Endothelial cell of umbilical vein (primary cell): ENCODE measurements around the gene ABCA3. TPM values are rescaled to one million over a fixed set of nuclear protein-coding genes. Genes with fewer than 3 reads are reported as not detected.

Source experiments
- BruUV-seq: library from RNA; stranded (reverse); fragments of 400-500 nt; replicated peaks from 2 replicates; lab custom pipeline; 2021; lab: Mats Ljungman, UMichigan
- CTCF ChIA-PET: fragments of 300-600, 350-600 bp; sonication (Branson Sonifier 250); formaldehyde crosslinking; loops from one replicate; lab custom pipeline; 2021; ENCODE audit warnings: antibody characterized with exemption, inconsistent platforms; lab: Charles Lee
- POLR2A ChIA-PET: fragments of 300-600, 350-600 bp; sonication (Branson Sonifier 250); formaldehyde crosslinking; loops from one replicate; lab custom pipeline; 2021; ENCODE audit warnings: antibody characterized with exemption, inconsistent platforms; lab: Charles Lee
- DNase-seq: peaks from one replicate; pipeline ENCODE4 v3.0.0-alpha.2; 2011; ENCODE audit warnings: low read depth, low spot score
- FAIRE-seq: peaks from 2 replicates; lab custom pipeline; 2011; peaks lifted over from hg19 to GRCh38; lab: Jason Lieb, UNC
- H2AFZ ChIP-seq: 2 replicates; pipeline ENCODE4 v1.6.0; 2012; ENCODE audit warnings: low read depth, low read length, control low read depth, inconsistent platforms
- H3K27ac ChIP-seq: 2 replicates; pipeline ENCODE4 v1.5.1; 2011; ENCODE audit warnings: low read depth, mild to moderate bottlenecking, control low read depth, low read length, moderate library complexity; ENCODE audit not compliant: insufficient read depth
- H3K27me3 ChIP-seq, 2 experiments: 2 replicates each; pipeline versions ENCODE4 v1.6.0 to v1.6.1; 2011; ENCODE audit warnings: low read length in 2 of 2, mixed read lengths in 1 of 2; ENCODE audit not compliant: control insufficient read depth in 2 of 2, insufficient read depth in 2 of 2
- H3K36me3 ChIP-seq, 2 experiments: 2 replicates in 1 of 2; 3 replicates in 1 of 2; pipeline ENCODE4 v1.5.1; 2011; ENCODE audit warnings: low read length in 2 of 2, mild to moderate bottlenecking in 1 of 2, moderate library complexity in 1 of 2; ENCODE audit not compliant: control insufficient read depth in 2 of 2, insufficient read depth in 2 of 2; ENCODE audit errors: extremely low read depth in 1 of 2
- H3K4me1 ChIP-seq: 3 replicates; pipeline ENCODE4 v1.5.1; 2011; ENCODE audit warnings: mild to moderate bottlenecking, low read length; ENCODE audit not compliant: control insufficient read depth, insufficient read depth; ENCODE audit errors: extremely low read depth
- H3K4me2 ChIP-seq: 2 replicates; pipeline ENCODE4 v1.6.1; 2011; ENCODE audit warnings: low read length, control low read depth, mixed read lengths; ENCODE audit not compliant: insufficient read depth
- H3K4me3 ChIP-seq, 3 experiments: fragments of 200-600 bp in 1 of 3; sonication (generic), shearing (Covaris generic) in 1 of 3; replicated peaks in 1 of 3; 2 replicates each; pipeline ENCODE4 v1.5.1; 2011 to 2016; ENCODE audit warnings: control low read depth in 3 of 3, low read length in 3 of 3, mild to moderate bottlenecking in 2 of 3, inconsistent platforms in 1 of 3, low read depth in 1 of 3, moderate library complexity in 1 of 3; ENCODE audit not compliant: insufficient read depth in 1 of 3
- H3K79me2 ChIP-seq: 2 replicates; pipeline ENCODE4 v1.6.0; 2012; ENCODE audit warnings: low read length, inconsistent platforms; ENCODE audit not compliant: control insufficient read depth, insufficient read depth
- H3K9ac ChIP-seq: replicated peaks from 2 replicates; pipeline ENCODE3; 2011; ENCODE audit warnings: low read length, control low read depth; ENCODE audit not compliant: insufficient read depth; ENCODE audit errors: extremely low read depth
- H3K9me1 ChIP-seq: replicated peaks from 3 replicates; pipeline ENCODE4 v1.6.0; 2011; ENCODE audit warnings: mild to moderate bottlenecking, low read length; ENCODE audit not compliant: control insufficient read depth, insufficient read depth; ENCODE audit errors: extremely low read depth
- H3K9me3 ChIP-seq: replicated peaks from 2 replicates; pipeline ENCODE4 v1.5.1; 2012; ENCODE audit warnings: low read length, inconsistent platforms; ENCODE audit not compliant: control insufficient read depth, insufficient read depth
- H4K20me1 ChIP-seq: replicated peaks from 2 replicates; pipeline ENCODE3; 2011; ENCODE audit warnings: mild to moderate bottlenecking, low read length; ENCODE audit not compliant: control insufficient read depth, insufficient read depth; ENCODE audit errors: extremely low read depth
- CTCF ChIP-seq, 2 donors: IDR thresholded peaks; 1 replicate in 1 of 2; 2 replicates in 1 of 2; pipeline ENCODE4 v1.5.1; 2011; ENCODE audit warnings: low read length in 2 of 2, mild to moderate bottlenecking in 2 of 2, moderate library complexity in 2 of 2, control low read depth in 1 of 2, inconsistent platforms in 1 of 2, low read depth in 1 of 2; ENCODE audit not compliant: insufficient read depth in 1 of 2; ENCODE audit errors: extremely low read depth in 1 of 2
- FOS ChIP-seq: IDR thresholded peaks from 2 replicates; pipeline ENCODE4 v1.6.1; 2011; ENCODE audit warnings: mild to moderate bottlenecking, low read length, moderate library complexity, borderline replicate concordance; ENCODE audit not compliant: insufficient read depth
- GATA2 ChIP-seq: IDR thresholded peaks from 2 replicates; pipeline ENCODE4 v1.7.0; 2011; ENCODE audit warnings: low read depth, mild to moderate bottlenecking, moderate library complexity, mixed read lengths, low read length; ENCODE audit not compliant: insufficient read length, insufficient read depth
- JUN ChIP-seq: IDR thresholded peaks from 2 replicates; pipeline ENCODE4 v1.6.1; 2011; ENCODE audit warnings: borderline replicate concordance, low read depth; ENCODE audit not compliant: insufficient read length, insufficient read depth
- MYC ChIP-seq: IDR thresholded peaks from one replicate; pipeline ENCODE4 v1.6.1; 2011; ENCODE audit warnings: mild to moderate bottlenecking, low read depth, low read length
- POLR2AphosphoS5 ChIP-seq: IDR thresholded peaks from 2 replicates; pipeline ENCODE4 v1.6.1; 2012; ENCODE audit warnings: low read depth, mild to moderate bottlenecking, control low read depth, low read length, moderate library complexity; ENCODE audit not compliant: insufficient read depth
- dilution Hi-C: fragments of 300-500 bp; cut with MboI; formaldehyde crosslinking; loops from one replicate; pipeline ENCODE4 v1.15.0; 2019; ENCODE audit warnings: low sequenced_read_pairs; ENCODE audit not compliant: extremely low pct_ligation_motif_present
- intact Hi-C: fragments of 100-400 bp; cut with micrococcal nuclease; formaldehyde crosslinking; loops from one replicate; pipeline ENCODE4 v1.10.0; 2022
- polyA plus RNA-seq, 4 experiments: library from polyadenylated mRNA; depleted of rRNA in 3 of 4; stranded (reverse) in 3 of 4; unstranded in 1 of 4; fragments of >200 nt; gene quantifications; 2 replicates each; pipeline versions ENCODE4 v1.2.1 to v1.2.3, GENCODE V29; 2011 to 2012; ENCODE audit warnings: missing spikeins in 1 of 4
- total RNA-seq: library from RNA; stranded (reverse); gene quantifications from 2 replicates; pipeline ENCODE4 v1.2.3, GENCODE V29; 2021

Gene ABCA3
- total and polyA plus RNA-seq, 2 donors (not counting 3 experiments of a cell fraction or from before 2014, with no cell fraction given): 13.5 to 36.0 TPM

GRCh38 chr16:2295056-2295798 lies 45.3 kb downstream of the ABCA3 start:
- TF ChIP-seq FOS: no peak
- no peak for TF ChIP-seq MYC
- TF ChIP-seq CTCF (IDR thresholded peaks at IDR 0.05; ENCODE audit: extremely low read depth in 1 of 2, insufficient read depth in 1 of 2, low read depth in 1 of 2, low read length in 2 of 2): no peak
- TF ChIP-seq POLR2AphosphoS5: no peak
- TF ChIP-seq GATA2: no peak
- no peak for TF ChIP-seq JUN
- no peaks in the 10 kb centered on the region for H3K4me1 ChIP-seq
- ChIA-PET CTCF (interaction anchor here (0.7 to 2.1 kb wide), 2 partner anchors 150 to 206 kb away, joined by 3 to 25 read pairs; no protein-coding TSS in a partner anchor), POLR2A (no interaction called here)
- DNase-seq: no peak
- intact Hi-C loops: loop anchor here (10.0 kb wide), 1 partner anchor 130 kb away; the partner anchor contains the start of gene CCNF
- dilution Hi-C loops: no loop called here
- no peak overlapping the region for H3K9ac ChIP-seq
- no peak overlapping the region for H2AFZ ChIP-seq
- no peaks in the 10 kb centered on the region for H4K20me1 ChIP-seq
- peaks cover 0 to 10% of the 10 kb centered on the region in 2 experiments for H3K36me3 ChIP-seq
- FAIRE-seq: no peak
- BruUV-seq: no TSS peak
- H3K4me3 ChIP-seq: no peak overlapping the region
- H3K9me3 ChIP-seq: no peaks in the 10 kb centered on the region
- no peaks in the 10 kb centered on the region for H3K27me3 ChIP-seq
- H3K9me1 ChIP-seq: no peaks in the 10 kb centered on the region
- no peaks in the 10 kb centered on the region for H3K79me2 ChIP-seq
- no peak overlapping the region for H3K27ac ChIP-seq
- no peak overlapping the region for H3K4me2 ChIP-seq
